DOHH2 (cell line): ENCODE results near the gene RUNDC1.
"Not testable (repeated sequence)": the region's sequence is repeated elsewhere in the genome, so short reads cannot be mapped to it uniquely, and the experiment has no call there.

Experiments used
- H3F3A ChIP-seq: fragments of 200-600 bp; sonication (generic), shearing (Covaris generic); 2 replicates; pipeline ENCODE4 v1.6.0; 2016; ENCODE audit warnings: antibody characterized with exemption, mild to moderate bottlenecking; ENCODE audit not compliant: control insufficient read depth, insufficient read depth
- H3K27ac ChIP-seq: fragments of 200-600 bp; sonication (generic); 2 replicates; pipeline ENCODE4 v1.5.1; 2014; ENCODE audit warnings: low read depth, mild to moderate bottlenecking, low read length, moderate library complexity
- H3K27me3 ChIP-seq: fragments of 200-600 bp; sonication (generic); 2 replicates; pipeline ENCODE4 v1.6.1; 2014; ENCODE audit warnings: mild to moderate bottlenecking, low read length, mixed read lengths; ENCODE audit not compliant: control insufficient read depth
- H3K36me3 ChIP-seq: fragments of 200-600 bp; sonication (generic); 2 replicates; pipeline ENCODE4 v1.6.1; 2014; ENCODE audit warnings: mild to moderate bottlenecking, low read length, moderate library complexity, mixed read lengths; ENCODE audit not compliant: control insufficient read depth
- H3K4me1 ChIP-seq: fragments of 200-600 bp; sonication (generic); 2 replicates; pipeline ENCODE4 v1.6.1; 2014; ENCODE audit warnings: mild to moderate bottlenecking, low read length, mixed read lengths; ENCODE audit not compliant: control insufficient read depth
- H3K4me2 ChIP-seq: fragments of 200-600 bp; sonication (generic); 2 replicates; pipeline ENCODE4 v1.6.0; 2014; ENCODE audit warnings: mild to moderate bottlenecking, low read length, moderate library complexity
- H3K4me3 ChIP-seq: fragments of 200-600 bp; sonication (generic); 2 replicates; pipeline ENCODE4 v1.5.1; 2014; ENCODE audit warnings: mild to moderate bottlenecking, low read length, mixed read lengths
- H3K79me2 ChIP-seq: fragments of 200-600 bp; sonication (generic); 2 replicates; pipeline ENCODE4 v1.6.1; 2014; ENCODE audit warnings: mild to moderate bottlenecking, low read length, mixed read lengths; ENCODE audit not compliant: control insufficient read depth
- H3K9me2 ChIP-seq: fragments of 200-600 bp; sonication (generic); replicated peaks from 2 replicates; pipeline ENCODE4 v1.6.1; 2014; ENCODE audit warnings: mild to moderate bottlenecking, low read length, mixed read lengths; ENCODE audit not compliant: control insufficient read depth
- H3K9me3 ChIP-seq: fragments of 200-600 bp; sonication (generic); 2 replicates; pipeline ENCODE4 v1.6.1; 2014; ENCODE audit warnings: antibody characterized with exemption, low read length, mixed read lengths; ENCODE audit not compliant: control insufficient read depth, insufficient read depth
- H4K20me1 ChIP-seq: fragments of 200-600 bp; sonication (generic); 2 replicates; pipeline ENCODE4 v1.6.0; 2014; ENCODE audit warnings: low read depth, mild to moderate bottlenecking, antibody characterized with exemption, low read length, moderate library complexity; ENCODE audit not compliant: control insufficient read depth, insufficient read depth
- CTCF ChIP-seq: fragments of 200-600 bp; sonication (generic); IDR thresholded peaks from one replicate; pipeline ENCODE4 v1.5.1; 2014; ENCODE audit warnings: antibody characterized with exemption, mild to moderate bottlenecking, low read depth, low read length; ENCODE audit not compliant: poor library complexity, severe bottlenecking
- EZH2phosphoT487 ChIP-seq: fragments of 200-600 bp; sonication (generic); IDR thresholded peaks from 2 replicates; pipeline ENCODE4 v1.6.1; 2017; ENCODE audit warnings: borderline replicate concordance, mild to moderate bottlenecking, antibody characterized with exemption, low read length, moderate library complexity, mixed read lengths

RUNDC1 gene

GRCh38 chr17:42991471-42991870 is 11.1 kb downstream of the RUNDC1 start:
- Histone ChIP-seq H3K36me3 (peaks cover 71% of the 10 kb centered on the region), H3K4me2 (no peak overlapping the region), H3K27ac (no peak overlapping the region)

GRCh38 chr17:42992872-42993271 is 12.5 kb downstream of the RUNDC1 start:
- H3K4me3 ChIP-seq, result no peak overlapping the region
- no peaks in the 10 kb centered on the region for H4K20me1 ChIP-seq
- no peak overlapping the region for H3K27ac ChIP-seq
- H3K79me2 ChIP-seq, result no peaks in the 10 kb centered on the region; the same call in 1 of the 2 replicates
- H3F3A ChIP-seq, result peaks cover 8% of the 10 kb centered on the region
- TF ChIP-seq EZH2phosphoT487 (no peak), CTCF (no peak)
- no peak overlapping the region for H3K4me2 ChIP-seq
- no peaks in the 10 kb centered on the region for H3K9me2 ChIP-seq
- H3K4me1 ChIP-seq, result peaks cover 15% of the 10 kb centered on the region
- H3K27me3 ChIP-seq, result no peaks in the 10 kb centered on the region
- no peaks in the 10 kb centered on the region for H3K9me3 ChIP-seq
- peaks cover 57% of the 10 kb centered on the region for H3K36me3 ChIP-seq

More at GRCh38 chr17:42991471-42991870, 11.1 kb downstream of the RUNDC1 start:
- Histone ChIP-seq H4K20me1 (no peaks in the 10 kb centered on the region), H3K27me3 (no peaks in the 10 kb centered on the region), H3K4me1 (peaks cover 5% of the 10 kb centered on the region; the same call in 1 of the 2 replicates), H3K4me3 (no peak overlapping the region), H3K9me3 (no peaks in the 10 kb centered on the region), H3K9me2 (no peaks in the 10 kb centered on the region), H3K79me2 (peaks cover 7% of the 10 kb centered on the region), H3F3A (peaks cover 4% of the 10 kb centered on the region)
- TF ChIP-seq EZH2phosphoT487 (no peak), CTCF (no peak)

GRCh38 chr17:42993913-42994312 is 13.5 kb downstream of the RUNDC1 start:
- not testable (repeated sequence) for H3K4me2 ChIP-seq, H4K20me1 ChIP-seq, H3K27me3 ChIP-seq, H3K4me3 ChIP-seq, H3K9me2 ChIP-seq, H3K9me3 ChIP-seq, H3K27ac ChIP-seq, H3K79me2 ChIP-seq
- Histone ChIP-seq H3K4me1 (peaks cover 16% of the 10 kb centered on the region), H3K36me3 (peaks cover 53% of the 10 kb centered on the region), H3F3A (peaks cover 11% of the 10 kb centered on the region)

DNA sequence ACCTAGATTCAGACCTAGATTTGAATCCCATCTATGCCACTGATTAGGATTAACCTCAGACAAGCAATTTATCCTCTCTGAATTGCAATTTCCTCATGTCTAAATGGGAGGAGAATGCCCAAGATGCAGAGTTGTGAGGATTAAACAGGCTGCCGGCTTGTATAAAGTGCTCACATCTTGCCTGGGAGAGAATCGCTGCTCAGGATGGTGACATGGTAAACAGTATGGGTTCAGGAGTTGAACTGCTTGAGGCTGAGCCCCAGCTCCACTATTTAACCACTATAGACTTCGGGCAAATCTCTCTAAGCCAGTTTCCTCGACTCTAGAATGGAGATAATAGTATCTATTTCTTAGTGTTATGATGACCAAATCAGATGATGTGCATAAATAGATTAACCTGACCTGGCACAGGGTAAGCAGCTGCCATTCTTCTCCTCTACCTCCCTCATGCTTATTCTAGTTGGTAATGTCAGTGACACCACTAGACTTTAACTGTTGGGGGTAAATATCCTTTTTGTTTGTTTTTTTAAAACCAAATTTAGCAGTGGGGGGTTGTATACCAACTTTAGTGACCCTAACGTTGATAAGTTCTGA is 17.1 kb downstream of the RUNDC1 start:
- Histone ChIP-seq H3K4me2 (peak overlapping the region; percentile 77), H3K9me3 (no peaks in the 10 kb centered on the region), H4K20me1 (peaks cover 14% of the 10 kb centered on the region), H3K27me3 (no peaks in the 10 kb centered on the region), H3K79me2 (peaks cover 26% of the 10 kb centered on the region), H3K4me3 (peak overlapping the region; percentile 66), H3K4me1 (peaks cover 23% of the 10 kb centered on the region), H3K36me3 (peaks cover 56% of the 10 kb centered on the region), H3K27ac (0 out of 2 replicates have a peak overlapping the region, but pooled peaks have one; percentile 14), H3F3A (peaks cover 37% of the 10 kb centered on the region), H3K9me2 (no peaks in the 10 kb centered on the region)
- TF ChIP-seq EZH2phosphoT487, result no peak
- no peak for TF ChIP-seq CTCF
